Activated naive CD4-positive, alpha-beta T cell treated with anti-CD3 and anti-CD28 coated beads for 36 hours (primary cell): Measurements from ENCODE around the gene ZNF804B. TPM values are rescaled to one million over a fixed set of nuclear protein-coding genes. Genes with fewer than 3 reads are reported as not detected.

ENCODE experiments used
- CTCF ChIA-PET: fragments of 350-600 bp; sonication (Branson Sonifier 250); formaldehyde crosslinking; loops from one replicate; lab custom pipeline; 2021; ENCODE audit warnings: antibody characterized with exemption; lab: Charles Lee
- DNase-seq: peaks from one replicate; pipeline ENCODE4 v3.0.0-alpha.2; 2020
- H3K27ac Mint-ChIP-seq: one replicate; pipeline ENCODE4 v1.8.0; 2021; ENCODE audit warnings: mild to moderate bottlenecking, mixed read lengths
- H3K27me3 Mint-ChIP-seq: one replicate; pipeline ENCODE4 v1.8.0; 2021; ENCODE audit warnings: low read depth, mixed read lengths
- H3K36me3 Mint-ChIP-seq: one replicate; pipeline ENCODE4 v1.8.0; 2021; ENCODE audit warnings: low read depth, mixed read lengths
- H3K4me1 Mint-ChIP-seq: one replicate; pipeline ENCODE4 v1.8.0; 2021; ENCODE audit warnings: low read depth, mixed read lengths
- H3K4me3 Mint-ChIP-seq: one replicate; pipeline ENCODE4 v1.8.0; 2021; ENCODE audit warnings: mild to moderate bottlenecking, moderate library complexity, mixed read lengths
- H3K9me3 Mint-ChIP-seq: one replicate; pipeline ENCODE4 v1.8.0; 2021; ENCODE audit warnings: mixed read lengths
- intact Hi-C: fragments of 100-400 bp; cut with micrococcal nuclease; formaldehyde crosslinking; loops from one replicate; pipeline ENCODE4 v1.15.1; 2023
- total RNA-seq, 2 experiments: library from RNA; stranded (reverse); gene quantifications; one replicate each; pipeline ENCODE4 v1.2.3, GENCODE V29; 2021

Gene ZNF804B
- total RNA-seq, 2 experiments from 2014 or later = not detected

DNA sequence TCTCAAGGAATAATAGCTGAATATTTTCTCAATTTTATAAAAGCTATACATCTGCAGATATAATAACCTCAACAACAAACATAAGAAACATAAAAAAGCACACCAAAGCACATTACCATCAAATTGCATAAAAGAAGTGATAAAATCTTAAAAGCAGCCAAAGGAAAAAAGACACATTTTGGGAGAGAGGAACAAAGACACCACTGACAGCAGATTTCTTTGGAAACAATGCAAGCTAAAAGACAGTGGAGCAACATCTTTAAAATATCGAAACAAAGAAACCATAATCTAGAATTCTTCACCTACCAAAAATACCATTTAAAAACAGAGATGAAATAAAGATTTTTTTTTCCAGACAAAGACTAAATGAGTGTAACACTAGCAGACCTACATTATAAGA, 91.7 kb downstream of the ZNF804B start:
- peaks cover 4% of the 10 kb centered on the region for H3K27me3 Mint-ChIP-seq
- CTCF ChIA-PET = interaction anchor here (0.7 kb wide), 1 partner anchor 689 kb away, joined by 3 read pairs; no protein-coding TSS in a partner anchor
- no peaks in the 10 kb centered on the region for H3K9me3 Mint-ChIP-seq
- DNase-seq = no peak
- intact Hi-C loops = no loop called here
- H3K4me1 Mint-ChIP-seq = no peaks in the 10 kb centered on the region
- H3K36me3 Mint-ChIP-seq = no peaks in the 10 kb centered on the region
- H3K27ac Mint-ChIP-seq = no peak overlapping the region
- H3K4me3 Mint-ChIP-seq = no peak overlapping the region

- intact Hi-C loops = no loop called here
- Mint-ChIP-seq H3K9me3 (no peaks in the 10 kb centered on the region), H3K4me3 (no peak overlapping the region), H3K4me1 (no peaks in the 10 kb centered on the region), H3K36me3 (no peaks in the 10 kb centered on the region), H3K27ac (no peak overlapping the region), H3K27me3 (peaks cover 7% of the 10 kb centered on the region)
- CTCF ChIA-PET = no interaction called here
- no peak for DNase-seq
Observed at GRCh38 chr7:88859288-88859687, 99.8 kb downstream of the ZNF804B start.

GRCh38 chr7:88866265-88866863, 106.9 kb downstream of the ZNF804B start:
- CTCF ChIA-PET = interaction anchor here (0.6 kb wide), 1 partner anchor 433 kb away, joined by 3 read pairs; no protein-coding TSS in a partner anchor
- no peak overlapping the region for H3K4me3 Mint-ChIP-seq
- peaks cover 4% of the 10 kb centered on the region for H3K27me3 Mint-ChIP-seq
- no peak for DNase-seq
- H3K27ac Mint-ChIP-seq = no peak overlapping the region
- no peaks in the 10 kb centered on the region for H3K4me1 Mint-ChIP-seq
- H3K36me3 Mint-ChIP-seq = no peaks in the 10 kb centered on the region
- intact Hi-C loops = no loop called here
- H3K9me3 Mint-ChIP-seq = peaks cover 2% of the 10 kb centered on the region

- no peaks in the 10 kb centered on the region for H3K36me3 Mint-ChIP-seq
- intact Hi-C loops = no loop called here
- CTCF ChIA-PET = no interaction called here
Observed at GRCh38 chr7:88867158-88867557, 107.7 kb downstream of the ZNF804B start.

GRCh38 chr7:88868456-88868855, 109.0 kb downstream of the ZNF804B start:
- Mint-ChIP-seq H3K27me3 (peaks cover 4% of the 10 kb centered on the region), H3K27ac (no peak overlapping the region), H3K36me3 (no peaks in the 10 kb centered on the region), H3K4me1 (no peaks in the 10 kb centered on the region), H3K4me3 (no peak overlapping the region), H3K9me3 (peaks cover 2% of the 10 kb centered on the region)
- intact Hi-C loops = no loop called here
- DNase-seq = no peak
- CTCF ChIA-PET = no interaction called here

More at GRCh38 chr7:88867158-88867557, 107.7 kb downstream of the ZNF804B start:
- no peaks in the 10 kb centered on the region for H3K4me1 Mint-ChIP-seq
- peaks cover 2% of the 10 kb centered on the region for H3K9me3 Mint-ChIP-seq
- no peak for DNase-seq
- no peak overlapping the region for H3K27ac Mint-ChIP-seq
- peaks cover 4% of the 10 kb centered on the region for H3K27me3 Mint-ChIP-seq
- no peak overlapping the region for H3K4me3 Mint-ChIP-seq

DNA sequence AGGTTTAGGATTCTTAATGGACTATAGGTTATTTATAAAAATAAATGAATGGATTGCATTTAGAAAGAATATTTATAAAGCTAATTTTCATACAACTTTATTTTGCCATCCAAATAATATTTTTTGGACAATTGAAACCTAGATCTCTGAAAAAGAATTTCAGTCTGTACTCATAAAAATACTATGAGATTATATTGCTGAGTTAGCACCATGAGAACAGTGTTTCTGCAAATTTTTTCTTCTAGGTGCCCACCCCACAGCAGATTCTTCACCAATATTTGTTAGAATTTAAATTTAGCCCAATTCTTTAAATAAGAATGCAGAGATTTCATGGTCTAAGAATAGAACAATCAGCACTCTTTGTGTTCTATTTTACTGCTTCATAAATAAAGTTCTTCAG, 121.6 kb downstream of the ZNF804B start:
- Mint-ChIP-seq H3K27ac (no peak overlapping the region), H3K27me3 (peaks cover 3% of the 10 kb centered on the region), H3K4me3 (no peak overlapping the region), H3K4me1 (no peaks in the 10 kb centered on the region), H3K36me3 (no peaks in the 10 kb centered on the region), H3K9me3 (no peaks in the 10 kb centered on the region)
- CTCF ChIA-PET = no interaction called here
- intact Hi-C loops = no loop called here
- no peak for DNase-seq

- intact Hi-C loops = no loop called here
- Mint-ChIP-seq H3K4me3 (no peak overlapping the region), H3K27me3 (peaks cover 11% of the 10 kb centered on the region), H3K4me1 (no peaks in the 10 kb centered on the region), H3K27ac (no peak overlapping the region), H3K36me3 (no peaks in the 10 kb centered on the region), H3K9me3 (no peaks in the 10 kb centered on the region)
- DNase-seq = no peak
- CTCF ChIA-PET = interaction anchor here (1.1 kb wide), 1 partner anchor 50 kb away, joined by 3 read pairs; no protein-coding TSS in a partner anchor
Observed at GRCh38 chr7:88885131-88885530, 125.6 kb downstream of the ZNF804B start.

DNA sequence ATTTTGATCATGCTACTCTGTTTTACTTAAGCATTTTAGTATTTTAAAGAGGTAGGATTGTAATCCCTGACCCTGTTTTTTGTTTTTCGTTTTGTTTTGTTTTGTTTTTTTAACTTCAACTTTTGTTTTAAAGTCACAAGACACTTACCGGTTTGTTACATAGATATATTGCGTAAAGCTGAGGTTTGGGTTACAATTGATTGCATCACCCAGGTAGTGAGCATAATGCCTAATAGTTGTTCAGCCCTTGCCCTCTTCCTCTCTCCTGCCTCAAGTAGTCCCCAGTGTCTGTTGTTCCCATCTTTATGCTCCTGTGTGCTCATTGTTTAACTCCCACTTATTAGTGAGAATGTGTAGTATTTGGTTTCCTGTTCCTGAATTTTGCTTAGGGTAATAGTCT, 129.2 kb downstream of the ZNF804B start:
- H3K36me3 Mint-ChIP-seq = no peaks in the 10 kb centered on the region
- no peak overlapping the region for H3K4me3 Mint-ChIP-seq
- CTCF ChIA-PET = no interaction called here
- DNase-seq = no peak
- H3K9me3 Mint-ChIP-seq = no peaks in the 10 kb centered on the region
- peaks cover 8% of the 10 kb centered on the region for H3K27me3 Mint-ChIP-seq
- H3K27ac Mint-ChIP-seq = no peak overlapping the region
- intact Hi-C loops = no loop called here
- no peaks in the 10 kb centered on the region for H3K4me1 Mint-ChIP-seq

DNA sequence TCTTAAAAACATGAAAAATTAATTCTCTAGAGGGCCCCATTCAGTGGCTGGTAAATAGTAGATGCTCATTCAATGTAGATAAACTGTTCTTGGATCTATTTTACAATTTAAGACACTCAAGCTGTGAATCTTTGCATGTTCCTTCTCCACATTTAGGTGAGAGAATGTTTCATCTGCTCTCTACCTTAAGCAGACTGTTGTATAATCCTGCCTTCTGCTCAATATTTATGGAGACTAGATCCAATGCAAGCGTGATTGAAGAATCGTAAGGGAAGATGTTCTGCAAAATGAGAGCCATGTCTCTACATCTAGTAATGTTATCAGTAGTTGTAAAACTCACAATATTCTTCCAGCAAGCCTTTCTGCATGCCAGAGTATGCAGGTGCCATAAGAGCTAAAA, 151.0 kb downstream of the ZNF804B start:
- Mint-ChIP-seq H3K36me3 (no peaks in the 10 kb centered on the region), H3K4me1 (no peaks in the 10 kb centered on the region), H3K9me3 (no peaks in the 10 kb centered on the region), H3K27me3 (peaks cover 6% of the 10 kb centered on the region), H3K4me3 (no peak overlapping the region), H3K27ac (no peak overlapping the region)
- CTCF ChIA-PET = no interaction called here
- intact Hi-C loops = no loop called here
- no peak for DNase-seq

DNA sequence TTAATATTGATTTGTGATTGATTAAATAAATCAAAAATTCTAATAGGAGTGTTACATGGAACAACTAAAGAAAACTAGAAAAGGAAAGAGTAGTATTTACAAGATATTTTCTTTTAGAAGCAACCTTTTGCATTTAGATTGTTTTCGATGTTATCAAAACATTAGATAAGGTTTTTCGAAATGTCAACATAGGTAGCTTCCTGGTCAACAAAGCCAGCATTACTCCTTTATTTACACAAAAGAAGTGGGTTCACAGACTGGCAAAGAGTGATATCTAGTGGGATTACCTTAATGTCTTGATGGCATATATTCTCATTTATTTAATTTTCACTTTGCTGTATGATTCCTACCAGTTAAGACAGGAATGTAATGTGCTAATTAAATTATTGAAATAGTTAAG, 153.4 kb downstream of the ZNF804B start:
- Mint-ChIP-seq H3K27me3 (no peaks in the 10 kb centered on the region), H3K4me3 (no peak overlapping the region), H3K9me3 (no peaks in the 10 kb centered on the region), H3K36me3 (no peaks in the 10 kb centered on the region), H3K4me1 (no peaks in the 10 kb centered on the region), H3K27ac (no peak overlapping the region)
- intact Hi-C loops = no loop called here
- no peak for DNase-seq
- CTCF ChIA-PET = no interaction called here

GRCh38 chr7:88915615-88916014, 156.1 kb downstream of the ZNF804B start:
- Mint-ChIP-seq H3K36me3 (no peaks in the 10 kb centered on the region), H3K27ac (no peak overlapping the region), H3K9me3 (no peaks in the 10 kb centered on the region), H3K27me3 (no peaks in the 10 kb centered on the region), H3K4me1 (no peaks in the 10 kb centered on the region), H3K4me3 (no peak overlapping the region)
- intact Hi-C loops = no loop called here
- DNase-seq = no peak
- CTCF ChIA-PET = no interaction called here

- CTCF ChIA-PET = no interaction called here
- Mint-ChIP-seq H3K9me3 (no peaks in the 10 kb centered on the region), H3K27ac (no peak overlapping the region), H3K4me3 (no peak overlapping the region), H3K36me3 (no peaks in the 10 kb centered on the region), H3K27me3 (no peaks in the 10 kb centered on the region), H3K4me1 (no peaks in the 10 kb centered on the region)
- intact Hi-C loops = no loop called here
- DNase-seq = no peak
Observed at GRCh38 chr7:88919478-88920131, 160.1 kb downstream of the ZNF804B start.

- CTCF ChIA-PET = no interaction called here
- no peak overlapping the region for H3K27ac Mint-ChIP-seq
- no peaks in the 10 kb centered on the region for H3K9me3 Mint-ChIP-seq
- intact Hi-C loops = no loop called here
- peaks cover 7% of the 10 kb centered on the region for H3K27me3 Mint-ChIP-seq
- DNase-seq = no peak
- no peaks in the 10 kb centered on the region for H3K36me3 Mint-ChIP-seq
- H3K4me3 Mint-ChIP-seq = no peak overlapping the region
- H3K4me1 Mint-ChIP-seq = no peaks in the 10 kb centered on the region
Observed at GRCh38 chr7:88922944-88923343, 163.4 kb downstream of the ZNF804B start.
